Neutrophil (primary cell): ENCODE results near the gene MED9.

Experiments
- H3K27ac ChIP-seq: fragments of 200-600 bp; sonication (generic); 2 replicates; pipeline ENCODE4 v1.5.1; 2016; ENCODE audit warnings: mild to moderate bottlenecking, moderate library complexity
- H3K27me3 ChIP-seq: fragments of 200-600 bp; sonication (generic); 2 replicates; pipeline ENCODE4 v1.6.0; 2016; ENCODE audit warnings: mild to moderate bottlenecking
- H3K36me3 ChIP-seq: fragments of 200-600 bp; sonication (generic); 2 replicates; pipeline ENCODE4 v1.5.1; 2017
- H3K4me1 ChIP-seq, 2 experiments: fragments of 200-600 bp in 1 of 2; sonication (generic) in 1 of 2; 1 replicate in 1 of 2; 2 replicates in 1 of 2; pipeline versions ENCODE4 v1.5.1 to v1.6.1; 2013 to 2016; ENCODE audit warnings: low read depth in 1 of 2, low read length in 1 of 2, mild to moderate bottlenecking in 1 of 2, moderate library complexity in 1 of 2; ENCODE audit not compliant: control insufficient read depth in 1 of 2, insufficient read depth in 1 of 2
- H3K4me3 ChIP-seq, 2 experiments: fragments of 200-600 bp in 1 of 2; sonication (generic) in 1 of 2; 1 replicate in 1 of 2; 2 replicates in 1 of 2; pipeline ENCODE4 v1.5.1; 2013 to 2016; ENCODE audit warnings: low read depth in 1 of 2, low read length in 1 of 2, mild to moderate bottlenecking in 1 of 2, moderate library complexity in 1 of 2
- H3K9me3 ChIP-seq: fragments of 200-600 bp; sonication (generic); 2 replicates; pipeline ENCODE4 v1.5.1; 2016
- TF ChIP-seq, protein P1 (sequence below): fragments of 200-600 bp; sonication (generic); IDR thresholded peaks from 2 replicates; pipeline ENCODE4 v1.5.1; 2016; ENCODE audit warnings: antibody characterized with exemption

The MED9 gene

DNA sequence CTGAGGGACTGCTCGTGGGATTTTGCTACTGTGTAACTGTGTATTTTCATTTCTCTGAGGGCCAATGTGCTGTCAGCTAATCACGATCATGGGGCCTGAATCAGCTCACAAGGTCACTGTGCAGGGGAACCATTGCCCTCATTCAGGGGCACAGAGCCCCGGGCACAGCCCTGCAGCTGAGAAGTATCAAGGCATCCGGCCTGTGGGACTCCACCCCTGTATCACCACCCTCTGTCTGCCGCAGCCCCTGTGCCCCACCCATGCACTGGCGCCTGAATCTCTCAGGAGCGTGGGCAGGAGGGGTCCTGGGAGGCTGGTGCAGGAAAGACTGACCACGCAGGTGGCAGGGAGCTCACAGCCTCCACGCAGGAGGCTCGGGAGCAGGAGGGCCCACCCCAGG is 62.8 kb downstream of the MED9 start:
- Histone ChIP-seq H3K4me1 (no peaks in the 10 kb centered on the region), H3K27me3 (no peaks in the 10 kb centered on the region), H3K4me3 (no peak overlapping the region), H3K9me3 (no peaks in the 10 kb centered on the region), H3K36me3 (no peaks in the 10 kb centered on the region), H3K27ac (no peak overlapping the region)
- TF ChIP-seq, protein P1, sequence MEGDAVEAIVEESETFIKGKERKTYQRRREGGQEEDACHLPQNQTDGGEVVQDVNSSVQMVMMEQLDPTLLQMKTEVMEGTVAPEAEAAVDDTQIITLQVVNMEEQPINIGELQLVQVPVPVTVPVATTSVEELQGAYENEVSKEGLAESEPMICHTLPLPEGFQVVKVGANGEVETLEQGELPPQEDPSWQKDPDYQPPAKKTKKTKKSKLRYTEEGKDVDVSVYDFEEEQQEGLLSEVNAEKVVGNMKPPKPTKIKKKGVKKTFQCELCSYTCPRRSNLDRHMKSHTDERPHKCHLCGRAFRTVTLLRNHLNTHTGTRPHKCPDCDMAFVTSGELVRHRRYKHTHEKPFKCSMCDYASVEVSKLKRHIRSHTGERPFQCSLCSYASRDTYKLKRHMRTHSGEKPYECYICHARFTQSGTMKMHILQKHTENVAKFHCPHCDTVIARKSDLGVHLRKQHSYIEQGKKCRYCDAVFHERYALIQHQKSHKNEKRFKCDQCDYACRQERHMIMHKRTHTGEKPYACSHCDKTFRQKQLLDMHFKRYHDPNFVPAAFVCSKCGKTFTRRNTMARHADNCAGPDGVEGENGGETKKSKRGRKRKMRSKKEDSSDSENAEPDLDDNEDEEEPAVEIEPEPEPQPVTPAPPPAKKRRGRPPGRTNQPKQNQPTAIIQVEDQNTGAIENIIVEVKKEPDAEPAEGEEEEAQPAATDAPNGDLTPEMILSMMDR = no peak

- H3K9me3 ChIP-seq = no peaks in the 10 kb centered on the region
- H3K36me3 ChIP-seq = no peaks in the 10 kb centered on the region
- TF ChIP-seq, protein P1 = no peak
- H3K4me1 ChIP-seq = no peaks in the 10 kb centered on the region
- H3K27me3 ChIP-seq = no peaks in the 10 kb centered on the region
- no peak overlapping the region for H3K4me3 ChIP-seq
- H3K27ac ChIP-seq = no peak overlapping the region
These were observed 63.6 kb downstream of the MED9 start for GRCh38 chr17:17540278-17540906.

DNA sequence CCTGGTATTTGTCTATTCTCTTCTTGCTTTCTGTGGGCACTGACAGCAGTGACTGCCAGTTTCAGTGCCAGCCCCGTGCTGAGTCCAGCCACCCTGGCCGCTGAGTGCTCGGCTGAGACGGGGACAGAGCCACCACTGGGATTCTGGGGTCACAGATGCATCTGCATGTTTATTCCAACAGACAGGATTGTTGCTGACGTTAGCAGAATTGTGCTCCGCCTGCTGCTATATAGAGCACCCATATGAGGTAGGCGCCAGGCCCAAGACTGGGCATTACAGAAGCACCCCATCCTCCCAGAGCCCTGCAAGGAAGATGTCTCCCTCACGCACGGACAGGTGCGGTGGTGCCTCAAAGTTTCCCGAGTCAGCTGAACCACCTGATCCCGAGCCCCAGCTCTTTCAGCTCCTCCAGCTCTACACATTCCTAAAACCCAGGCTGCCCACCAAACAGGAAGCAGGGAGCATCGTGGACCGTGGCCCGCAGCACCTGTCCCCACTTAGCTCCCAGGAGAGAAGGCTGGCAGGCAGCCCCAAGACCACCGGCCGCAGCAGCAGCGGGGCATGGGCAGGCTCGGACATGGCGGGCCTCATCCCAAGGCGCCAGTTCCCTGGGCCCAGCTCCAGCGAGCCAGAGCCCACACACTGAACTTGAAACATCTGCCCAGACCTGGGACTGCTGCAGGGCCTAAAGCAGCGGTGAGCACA is 64.3 kb downstream of the MED9 start:
- TF ChIP-seq, protein P1 = no peak
- no peaks in the 10 kb centered on the region for H3K4me1 ChIP-seq
- H3K9me3 ChIP-seq = no peaks in the 10 kb centered on the region
- no peaks in the 10 kb centered on the region for H3K27me3 ChIP-seq
- H3K4me3 ChIP-seq = no peak overlapping the region
- H3K36me3 ChIP-seq = no peaks in the 10 kb centered on the region
- H3K27ac ChIP-seq = no peak overlapping the region

DNA sequence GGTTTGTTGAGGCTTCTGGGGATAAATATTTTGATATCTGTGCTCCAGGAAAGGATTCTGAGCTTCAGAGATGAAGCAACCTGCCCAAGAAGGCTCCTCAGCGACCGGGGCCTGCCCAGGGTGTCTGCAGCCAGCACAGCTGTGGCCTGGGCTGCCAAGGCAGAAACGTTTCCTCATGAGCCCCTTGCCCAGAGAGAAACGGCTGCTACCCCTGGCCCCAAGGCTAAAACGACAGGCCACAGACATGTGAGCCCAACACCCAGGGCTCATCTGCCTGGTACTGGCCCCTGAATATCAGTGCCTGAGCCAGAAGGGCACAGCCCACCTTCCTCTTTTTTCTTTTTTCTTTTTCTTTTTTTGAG is 64.8 kb downstream of the MED9 start:
- no peaks in the 10 kb centered on the region for H3K4me1 ChIP-seq
- H3K9me3 ChIP-seq = no peaks in the 10 kb centered on the region
- TF ChIP-seq, protein P1 = no peak
- H3K4me3 ChIP-seq = no peak overlapping the region
- H3K36me3 ChIP-seq = no peaks in the 10 kb centered on the region
- no peak overlapping the region for H3K27ac ChIP-seq
- no peaks in the 10 kb centered on the region for H3K27me3 ChIP-seq
